Measurements from ENCODE around the gene EDA2R. TPM values are rescaled to one million over a fixed set of nuclear protein-coding genes. Genes with fewer than 3 reads are reported as not detected.

The EDA2R gene
- total RNA-seq, 4 donors from 2014 or later: 1.7 to 5.2 (median 3.1) TPM

DNA sequence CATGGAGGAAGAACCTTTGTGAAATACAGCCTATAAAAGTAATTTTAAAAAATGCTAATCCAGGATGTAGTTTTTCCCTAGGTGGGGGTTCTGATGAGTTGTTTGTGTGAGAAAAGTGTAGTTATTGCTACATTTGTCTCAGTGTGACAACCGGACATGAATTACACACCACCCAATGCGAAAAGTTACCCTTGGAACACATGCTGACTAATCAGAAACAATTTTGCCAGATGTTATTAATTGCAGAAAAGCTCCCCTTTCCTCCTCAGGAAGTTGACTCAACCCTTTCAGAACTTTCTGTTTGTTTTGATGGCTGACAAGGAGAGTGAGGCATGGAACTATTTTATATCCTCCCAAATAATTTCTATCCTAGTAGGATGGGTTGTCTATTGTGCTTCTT lies 38.1 kb upstream of the EDA2R start:
- DNase-seq (ENCODE audit: extremely low spot score): no peak
- peaks cover 0 to 4% (median 0%) of the 10 kb centered on the region in 4 donors for H3K9me3 ChIP-seq
- TF ChIP-seq POLR2A (IDR thresholded peaks at IDR 0.05; ENCODE audit: low read depth): no peak
- TF ChIP-seq POLR2AphosphoS5 (IDR thresholded peaks at IDR 0.05): no peak
- TF ChIP-seq, protein P1, sequence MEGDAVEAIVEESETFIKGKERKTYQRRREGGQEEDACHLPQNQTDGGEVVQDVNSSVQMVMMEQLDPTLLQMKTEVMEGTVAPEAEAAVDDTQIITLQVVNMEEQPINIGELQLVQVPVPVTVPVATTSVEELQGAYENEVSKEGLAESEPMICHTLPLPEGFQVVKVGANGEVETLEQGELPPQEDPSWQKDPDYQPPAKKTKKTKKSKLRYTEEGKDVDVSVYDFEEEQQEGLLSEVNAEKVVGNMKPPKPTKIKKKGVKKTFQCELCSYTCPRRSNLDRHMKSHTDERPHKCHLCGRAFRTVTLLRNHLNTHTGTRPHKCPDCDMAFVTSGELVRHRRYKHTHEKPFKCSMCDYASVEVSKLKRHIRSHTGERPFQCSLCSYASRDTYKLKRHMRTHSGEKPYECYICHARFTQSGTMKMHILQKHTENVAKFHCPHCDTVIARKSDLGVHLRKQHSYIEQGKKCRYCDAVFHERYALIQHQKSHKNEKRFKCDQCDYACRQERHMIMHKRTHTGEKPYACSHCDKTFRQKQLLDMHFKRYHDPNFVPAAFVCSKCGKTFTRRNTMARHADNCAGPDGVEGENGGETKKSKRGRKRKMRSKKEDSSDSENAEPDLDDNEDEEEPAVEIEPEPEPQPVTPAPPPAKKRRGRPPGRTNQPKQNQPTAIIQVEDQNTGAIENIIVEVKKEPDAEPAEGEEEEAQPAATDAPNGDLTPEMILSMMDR (IDR thresholded peaks at IDR 0.05): no peak
- no peak for TF ChIP-seq EP300 (IDR thresholded peaks at IDR 0.05)
- no peaks in the 10 kb centered on the region for H3K4me1 ChIP-seq
- WGBS: 54% methylated on average over 2 of the region's 2 CpGs
- H3K27ac ChIP-seq (replicated peaks in 1 of 4): no peak overlapping the region
- no peaks in the 10 kb centered on the region for H3K27me3 ChIP-seq
- H3K36me3 ChIP-seq: no peaks in the 10 kb centered on the region
- intact Hi-C loops (cut with DNase I): no loop called here
- no peak overlapping the region for H3K4me3 ChIP-seq

DNA sequence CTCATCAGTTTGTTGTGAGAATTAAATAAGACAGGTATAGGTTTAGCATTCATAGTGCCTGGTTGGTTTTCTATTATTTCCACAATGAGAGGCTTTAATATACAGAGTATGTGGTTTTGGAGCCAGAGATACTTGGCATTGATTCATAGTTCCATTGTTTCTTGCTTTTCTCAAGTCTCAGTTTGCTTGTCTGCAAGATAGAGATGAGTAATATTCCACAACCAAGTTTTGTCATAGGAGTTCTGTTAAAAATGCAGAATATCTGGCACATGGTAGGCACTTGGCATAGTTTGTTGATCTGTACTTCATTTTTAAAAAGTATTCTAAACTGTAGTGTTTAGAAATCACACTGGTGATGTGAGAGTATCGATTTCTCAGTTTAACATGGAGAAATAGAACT lies 37.5 kb upstream of the EDA2R start:
- 33% methylated on average over 1 of the region's 1 CpG for WGBS
- H3K27me3 ChIP-seq: no peaks in the 10 kb centered on the region
- no peak overlapping the region for H3K27ac ChIP-seq (replicated peaks in 1 of 4)
- intact Hi-C loops (cut with DNase I): no loop called here
- no peak overlapping the region for H3K4me3 ChIP-seq
- no peak for DNase-seq (ENCODE audit: extremely low spot score)
- TF ChIP-seq POLR2AphosphoS5 (IDR thresholded peaks at IDR 0.05) (no peak), EP300 (IDR thresholded peaks at IDR 0.05) (no peak), POLR2A (IDR thresholded peaks at IDR 0.05; ENCODE audit: low read depth) (no peak)
- TF ChIP-seq, protein P1 (IDR thresholded peaks at IDR 0.05): no peak
- H3K4me1 ChIP-seq: no peaks in the 10 kb centered on the region
- H3K9me3 ChIP-seq: peaks cover 0 to 9% (median 0%) of the 10 kb centered on the region in 4 donors
- H3K36me3 ChIP-seq: no peaks in the 10 kb centered on the region

DNA sequence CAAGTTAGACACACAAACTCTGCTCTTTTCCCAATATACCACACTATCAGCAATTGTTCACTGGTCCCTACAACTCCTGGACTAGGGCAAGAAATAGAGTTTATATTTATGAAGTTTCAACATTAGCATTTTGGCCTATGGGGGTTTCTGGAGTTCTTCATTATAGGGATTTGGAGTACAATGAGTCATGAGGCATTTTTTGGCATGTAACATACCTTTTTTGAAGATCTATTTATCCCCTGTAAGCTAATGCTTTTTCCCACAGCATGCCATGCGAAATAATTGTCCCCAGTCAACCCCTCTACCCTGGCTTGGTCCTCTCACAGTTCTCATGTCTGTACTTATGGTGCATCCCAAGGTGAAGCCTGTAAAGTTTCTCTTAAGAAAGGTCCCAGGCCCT lies 36.7 kb upstream of the EDA2R start:
- H3K4me1 ChIP-seq: no peaks in the 10 kb centered on the region
- H3K27ac ChIP-seq (replicated peaks in 1 of 4): no peak overlapping the region
- no peaks in the 10 kb centered on the region for H3K36me3 ChIP-seq
- H3K9me3 ChIP-seq: peaks cover 0 to 12% (median 0%) of the 10 kb centered on the region in 4 donors
- no peaks in the 10 kb centered on the region for H3K27me3 ChIP-seq
- 19% methylated on average over 1 of the region's 1 CpG for WGBS
- intact Hi-C loops (cut with DNase I): no loop called here
- TF ChIP-seq, protein P1 (IDR thresholded peaks at IDR 0.05): no peak
- TF ChIP-seq POLR2AphosphoS5 (IDR thresholded peaks at IDR 0.05) (no peak), EP300 (IDR thresholded peaks at IDR 0.05) (no peak), POLR2A (IDR thresholded peaks at IDR 0.05; ENCODE audit: low read depth) (no peak)
- DNase-seq (ENCODE audit: extremely low spot score): no peak
- no peak overlapping the region for H3K4me3 ChIP-seq

DNA sequence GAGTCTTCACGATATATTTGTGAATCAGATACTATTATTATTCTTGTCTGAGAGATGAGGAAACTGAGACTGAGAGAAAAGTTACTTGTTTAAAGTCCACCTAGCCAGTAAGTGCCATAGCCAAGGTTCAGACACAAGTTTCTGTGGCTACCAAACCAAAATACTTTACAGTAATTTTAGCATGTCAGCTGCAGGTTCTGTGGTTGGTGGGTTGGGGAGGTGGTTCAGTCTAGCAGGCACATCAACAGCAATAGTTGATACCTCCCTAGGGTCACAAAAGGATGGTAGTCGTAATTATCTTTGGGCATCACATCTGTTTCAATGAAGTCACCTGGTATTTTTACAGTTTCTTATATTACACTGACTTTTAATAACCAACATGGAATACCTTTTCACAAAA lies 35.6 kb upstream of the EDA2R start:
- DNase-seq (ENCODE audit: extremely low spot score): no peak
- H3K27me3 ChIP-seq: no peaks in the 10 kb centered on the region
- H3K9me3 ChIP-seq: peaks cover 0 to 12% (median 0%) of the 10 kb centered on the region in 4 donors
- WGBS: 69% methylated on average over 2 of the region's 2 CpGs
- H3K36me3 ChIP-seq: no peaks in the 10 kb centered on the region
- intact Hi-C loops (cut with DNase I): no loop called here
- TF ChIP-seq EP300 (IDR thresholded peaks at IDR 0.05) (no peak), POLR2A (IDR thresholded peaks at IDR 0.05; ENCODE audit: low read depth) (no peak), POLR2AphosphoS5 (IDR thresholded peaks at IDR 0.05) (no peak)
- TF ChIP-seq, protein P1 (IDR thresholded peaks at IDR 0.05): no peak
- no peak overlapping the region for H3K4me3 ChIP-seq
- H3K27ac ChIP-seq (replicated peaks in 1 of 4): no peak overlapping the region
- no peaks in the 10 kb centered on the region for H3K4me1 ChIP-seq

DNA sequence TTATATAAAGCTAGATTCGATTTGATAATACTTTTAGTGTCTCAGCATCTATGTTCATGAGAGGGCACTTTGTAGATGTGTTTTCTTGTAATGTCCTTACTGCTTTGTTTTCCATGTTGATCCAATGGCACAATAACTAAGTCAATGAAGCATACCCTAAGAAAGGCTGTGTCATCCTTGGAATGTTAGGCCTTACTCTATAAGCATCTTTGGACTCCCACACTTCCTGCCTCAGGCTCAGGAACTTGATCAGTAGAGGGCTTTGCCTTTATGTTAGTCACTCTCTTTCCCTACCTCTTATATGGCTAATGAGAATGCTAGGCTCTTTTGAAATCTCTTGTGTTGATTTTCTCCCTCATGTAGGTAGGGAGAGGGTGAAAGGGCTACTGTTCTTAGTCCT lies 33.2 kb upstream of the EDA2R start:
- 59% methylated on average over 1 of the region's 1 CpG for WGBS
- Histone ChIP-seq H3K4me1 (no peaks in the 10 kb centered on the region), H3K27me3 (peaks cover 0 to 3% (median 0%) of the 10 kb centered on the region in 4 donors), H3K4me3 (no peak overlapping the region), H3K27ac (replicated peaks in 1 of 4) (no peak overlapping the region), H3K36me3 (no peaks in the 10 kb centered on the region), H3K9me3 (peaks cover 0 to 12% (median 0%) of the 10 kb centered on the region in 4 donors)
- no peak for DNase-seq (ENCODE audit: extremely low spot score)
- intact Hi-C loops (cut with DNase I): no loop called here
- TF ChIP-seq POLR2AphosphoS5 (IDR thresholded peaks at IDR 0.05): no peak
